ENCODE measurements around the gene PPP2R5A.
"Not testable (repeated sequence)": the region's sequence is repeated elsewhere in the genome, so short reads cannot be mapped to it uniquely, and the experiment has no call there.

PPP2R5A gene

DNA sequence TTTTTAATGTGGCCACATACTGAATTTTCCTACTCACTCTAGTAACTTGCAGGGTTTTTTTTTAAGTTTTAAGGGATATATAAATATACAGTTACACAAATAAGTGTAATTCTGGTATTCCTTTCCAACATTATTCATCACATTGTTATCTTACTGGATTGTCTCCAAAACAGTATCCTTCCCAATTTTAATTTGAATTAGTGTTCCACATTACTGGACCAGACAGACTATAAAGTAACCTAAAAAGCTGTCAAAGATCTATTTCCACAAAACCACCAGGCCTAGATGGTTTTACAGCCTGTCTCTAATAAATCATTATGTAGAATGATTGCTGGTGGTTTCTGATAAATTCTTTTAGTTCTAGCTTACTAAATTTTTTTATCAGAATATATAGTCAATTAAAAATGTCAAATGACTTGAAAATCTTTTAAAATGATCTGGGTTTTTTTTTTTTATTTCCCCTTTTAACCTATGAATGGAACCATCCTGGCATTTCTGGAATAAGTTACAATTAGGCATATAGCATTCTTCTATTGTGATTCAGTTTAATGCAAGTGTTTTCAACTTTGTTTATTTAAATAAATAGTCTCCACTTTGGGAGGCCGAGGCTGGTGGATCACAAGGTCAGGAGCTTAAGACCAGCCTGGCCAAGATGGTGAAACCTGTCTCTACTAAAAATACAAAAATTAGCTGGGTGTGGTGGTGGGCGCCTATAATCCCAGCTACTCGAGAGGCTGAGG is 70.2 kb downstream of the PPP2R5A start:
- DNase-seq (ENCODE audit: low spot score), result no peak

DNA sequence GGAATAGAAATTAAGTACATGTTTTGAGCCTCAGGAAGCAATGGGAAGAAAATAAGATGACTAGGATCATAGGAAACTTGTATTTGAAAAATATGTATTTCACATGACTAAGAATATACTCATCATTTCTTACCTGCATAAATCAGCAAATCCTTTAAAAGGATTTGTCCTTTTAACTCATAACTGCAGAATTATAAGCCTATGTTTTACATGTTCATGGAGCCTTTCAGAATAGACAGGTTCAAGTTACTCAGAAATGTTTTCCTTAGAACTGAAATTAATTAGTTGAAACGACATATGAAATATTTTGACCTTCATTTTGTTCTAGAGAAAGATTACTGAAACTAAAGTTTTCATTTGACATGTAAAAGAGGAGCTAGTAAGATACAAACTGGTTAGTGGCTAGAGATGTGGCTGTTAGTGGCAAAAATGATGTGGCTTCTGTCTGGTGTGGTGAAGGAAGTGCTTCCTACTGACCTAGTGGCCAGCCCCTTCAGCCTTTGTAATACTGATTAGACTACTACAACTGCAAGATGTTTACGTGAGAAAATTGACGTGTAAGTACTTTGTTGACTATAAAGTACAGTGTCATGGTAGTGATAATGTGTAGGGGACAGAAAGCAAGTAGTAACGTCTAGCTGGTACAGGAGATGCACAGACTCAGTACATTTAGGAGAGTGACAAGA is 74.7 kb downstream of the PPP2R5A start:
- no peak for DNase-seq (ENCODE audit: low spot score)

DNA sequence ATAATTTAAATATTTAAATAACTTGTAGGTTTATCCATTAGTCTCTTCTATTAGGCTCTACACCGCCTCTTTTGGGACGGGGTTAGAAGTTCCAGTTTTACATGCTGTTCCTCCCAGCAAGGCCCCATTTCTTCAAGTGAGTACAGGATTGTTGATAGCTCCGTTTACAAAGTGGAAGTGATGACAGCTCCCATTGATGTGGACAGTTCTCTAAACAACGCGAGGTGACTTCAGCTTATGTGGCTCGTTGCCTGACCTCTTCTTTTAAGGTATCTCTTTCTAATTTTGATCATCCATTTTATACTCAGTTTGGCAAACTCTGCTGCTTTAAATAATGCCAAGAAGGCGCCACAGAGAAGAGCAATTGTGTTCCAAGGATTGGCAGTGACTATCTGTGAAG is 79.8 kb downstream of the PPP2R5A start:
- no peak for DNase-seq (ENCODE audit: low spot score)

DNA sequence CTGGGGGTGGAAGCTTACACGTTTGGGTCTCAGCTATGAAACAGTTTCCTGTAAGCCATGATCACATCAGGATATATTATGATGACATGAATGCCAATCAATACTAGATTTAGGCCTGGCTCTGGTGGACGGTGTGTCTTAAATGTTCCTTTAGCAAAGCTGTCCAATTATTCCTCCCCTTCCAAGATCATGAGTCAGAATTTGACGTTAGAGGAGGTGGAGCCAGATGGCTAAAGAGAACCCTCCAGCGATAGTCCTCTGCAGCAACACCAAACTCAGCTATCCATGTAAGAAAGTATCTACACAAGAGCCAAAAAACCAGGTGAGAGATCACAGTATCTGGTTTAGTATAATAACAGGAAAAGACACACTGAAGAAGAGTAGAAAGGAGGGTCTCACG is 81.7 kb downstream of the PPP2R5A start:
- DNase-seq (ENCODE audit: low spot score), result peak; percentile 9

DNA sequence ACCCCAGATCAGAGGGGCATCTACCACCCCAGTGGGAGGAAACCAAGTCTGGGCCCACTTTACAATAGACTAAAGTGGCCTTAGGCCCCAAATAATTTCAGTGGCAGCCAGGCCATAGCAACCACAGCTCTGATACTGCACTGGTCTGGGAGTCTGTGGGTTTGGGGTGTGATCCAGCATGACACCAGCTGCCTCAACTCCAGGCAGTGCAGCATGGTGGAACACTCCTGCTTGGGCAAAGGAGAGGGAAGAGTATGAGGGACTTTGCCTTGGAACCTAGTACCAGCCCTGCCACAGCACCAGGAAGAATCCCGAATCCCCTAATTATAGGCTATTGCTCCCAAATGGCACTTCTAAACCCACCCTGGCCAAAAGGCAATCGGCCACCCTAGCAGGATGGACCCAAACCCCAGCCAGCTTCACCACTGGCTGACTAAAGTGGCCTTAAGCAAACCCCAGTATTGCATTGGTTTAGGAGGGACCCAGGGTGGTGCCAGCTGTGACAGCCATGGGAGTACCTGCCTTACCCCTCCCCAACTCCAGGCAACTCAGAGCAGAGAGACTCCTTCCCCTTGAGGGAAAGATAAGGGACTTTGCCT is 82.4 kb downstream of the PPP2R5A start:
- no peak for DNase-seq (ENCODE audit: low spot score)

DNA sequence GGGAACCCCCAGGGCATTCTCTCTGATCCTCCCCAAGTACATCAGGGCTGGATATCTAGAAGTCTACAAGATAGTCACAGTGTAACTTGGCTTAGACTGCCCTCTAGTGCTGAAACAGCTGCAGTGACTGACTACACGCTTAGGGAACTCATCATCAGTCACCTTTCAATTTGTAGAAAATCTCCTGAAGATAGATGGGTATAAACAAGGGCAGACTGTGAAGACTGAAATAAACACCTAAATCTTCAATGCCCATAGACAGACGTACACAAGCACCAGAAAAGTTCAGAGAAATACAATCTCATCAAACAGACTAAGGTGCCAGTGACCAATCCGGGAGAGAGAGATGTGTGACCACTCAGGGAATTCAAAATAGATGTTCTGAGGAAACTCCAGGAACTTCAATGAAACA is 82.9 kb downstream of the PPP2R5A start:
- DNase-seq (ENCODE audit: low spot score), result peak; percentile 69

- no peak for DNase-seq (ENCODE audit: low spot score)
These were observed 90.8 kb downstream of the PPP2R5A start for GRCh38 chr1:212375986-212376385.

DNA sequence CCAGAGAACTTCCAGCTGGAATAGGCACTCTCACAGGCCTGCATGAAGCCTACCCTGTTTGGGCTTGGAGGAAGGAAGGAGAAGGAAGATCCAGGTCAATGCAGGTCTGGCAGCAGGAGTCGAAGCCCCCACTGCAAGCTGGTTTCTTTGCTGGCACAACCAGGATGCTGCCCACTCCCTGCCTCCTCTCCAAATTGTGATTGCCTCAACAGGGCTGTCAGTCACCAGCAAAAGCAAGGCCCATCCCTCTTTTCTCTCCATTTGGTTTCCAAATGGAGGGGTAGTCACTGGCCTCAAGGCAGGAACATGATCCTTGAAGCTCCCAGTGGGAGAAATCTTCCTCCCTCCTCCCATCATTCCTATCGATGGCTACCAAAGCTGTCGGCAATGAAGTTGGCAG is 92.4 kb downstream of the PPP2R5A start:
- no peak for DNase-seq (ENCODE audit: low spot score)

- DNase-seq (ENCODE audit: low spot score), result no peak
These were observed 94.2 kb downstream of the PPP2R5A start for GRCh38 chr1:212379366-212379765.

DNA sequence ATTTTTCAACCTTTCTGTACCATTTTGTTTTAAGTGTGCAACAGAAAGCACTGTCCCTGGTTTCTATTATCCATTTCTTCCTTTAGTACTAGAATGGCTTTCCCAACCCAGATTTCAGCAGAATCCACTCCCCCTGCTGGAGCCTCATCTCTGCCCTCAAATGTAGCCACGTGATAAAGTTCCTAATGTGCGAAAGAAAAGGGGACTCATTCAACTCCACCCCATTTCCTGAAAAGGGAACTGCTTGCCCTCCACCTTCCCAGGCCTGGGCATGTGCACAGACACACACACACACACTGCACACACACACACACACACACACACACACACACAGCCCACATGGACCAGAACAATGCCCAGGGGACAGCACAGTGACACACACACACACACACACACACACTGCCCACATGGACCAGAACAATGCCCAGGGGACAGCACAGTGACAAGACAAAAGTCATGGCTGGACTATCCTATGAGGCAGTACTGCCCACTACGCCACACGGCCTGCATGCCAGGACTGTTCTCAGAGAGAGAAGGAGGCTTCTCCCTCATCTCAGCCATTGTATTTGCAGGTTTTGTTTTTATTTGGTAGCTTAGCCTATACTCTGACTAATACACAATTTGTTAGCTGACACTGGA is 96.3 kb downstream of the PPP2R5A start:
- no peak for DNase-seq (ENCODE audit: low spot score)

- DNase-seq (ENCODE audit: low spot score), result no peak
These were observed 100.8 kb downstream of the PPP2R5A start for GRCh38 chr1:212386029-212386428.

DNA sequence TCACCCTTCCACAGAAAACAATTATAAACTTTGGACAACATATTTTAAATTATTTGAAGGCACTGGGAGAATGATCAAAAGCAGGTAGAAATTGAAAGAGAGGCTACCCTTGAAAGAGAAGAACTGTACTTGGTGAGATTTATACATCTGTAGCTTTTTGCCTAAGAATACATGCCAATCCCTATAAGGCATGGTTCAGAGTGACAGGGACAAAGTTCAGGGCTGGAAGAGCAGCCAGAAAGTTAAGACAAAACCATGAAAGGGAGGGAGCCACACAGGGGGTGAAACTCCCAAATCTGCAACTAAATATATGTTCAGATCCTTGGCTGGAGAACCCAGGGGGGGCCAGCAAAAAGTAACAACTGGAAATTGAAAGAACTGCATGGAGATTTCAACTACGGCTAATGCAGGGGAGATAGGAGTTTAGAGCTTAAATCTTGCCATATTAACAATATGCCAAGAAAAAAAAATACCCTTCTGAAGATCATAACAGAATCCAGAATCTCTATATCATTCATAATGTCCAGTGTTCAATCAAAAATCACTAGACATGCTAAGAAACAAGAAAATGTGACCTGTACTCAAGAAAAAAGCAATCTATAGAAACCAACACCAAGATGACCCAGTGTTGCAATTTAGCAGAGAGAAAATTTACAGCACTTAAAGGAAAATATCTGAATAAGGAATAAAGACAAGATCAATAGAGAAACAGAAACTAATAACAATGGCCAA is 103.9 kb downstream of the PPP2R5A start:
- no peak for DNase-seq (ENCODE audit: low spot score)

GRCh38 chr1:212395678-212396437 is 110.6 kb downstream of the PPP2R5A start:
- DNase-seq (ENCODE audit: low spot score), result not testable (repeated sequence)

DNA sequence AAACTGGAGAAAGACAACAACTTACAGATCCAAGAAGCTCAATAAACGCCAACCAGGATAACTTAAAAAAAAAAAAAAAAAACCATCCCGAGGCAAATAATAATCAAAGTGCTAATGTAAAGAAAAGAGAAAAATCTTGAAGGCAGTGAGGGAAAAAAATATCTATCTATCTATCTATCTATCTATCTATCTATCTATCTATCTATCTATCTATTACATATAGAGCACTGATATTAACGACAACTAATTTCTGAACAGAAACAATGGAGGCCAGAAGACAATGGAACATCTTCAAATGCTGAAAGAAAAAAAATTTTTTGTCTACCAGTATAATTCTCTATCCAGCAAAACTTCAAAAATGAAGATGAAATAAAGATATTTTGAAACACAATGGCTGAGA is 111.4 kb downstream of the PPP2R5A start:
- no peak for DNase-seq (ENCODE audit: low spot score)

GRCh38 chr1:212397171-212397570 is 112.0 kb downstream of the PPP2R5A start:
- no peak for DNase-seq (ENCODE audit: low spot score)

DNA sequence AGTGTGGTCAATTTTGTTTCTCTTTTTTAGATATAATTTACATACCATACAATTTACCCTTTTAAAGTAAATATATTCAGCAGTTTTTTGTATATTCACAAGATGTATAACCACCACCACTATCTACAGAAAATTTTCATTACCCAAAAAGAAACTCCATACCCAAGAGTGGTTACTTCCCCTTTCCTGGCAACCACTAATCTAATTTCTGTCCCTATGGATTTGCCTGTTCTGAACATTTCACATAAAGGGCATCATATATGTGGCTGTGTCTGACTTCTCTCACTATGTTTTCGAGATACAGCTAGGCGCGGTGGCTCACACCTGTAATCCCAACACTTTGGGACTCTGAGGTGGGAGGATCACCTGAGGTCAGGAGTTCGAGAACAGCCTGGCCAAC is 115.8 kb downstream of the PPP2R5A start:
- no peak for DNase-seq (ENCODE audit: low spot score)

DNA sequence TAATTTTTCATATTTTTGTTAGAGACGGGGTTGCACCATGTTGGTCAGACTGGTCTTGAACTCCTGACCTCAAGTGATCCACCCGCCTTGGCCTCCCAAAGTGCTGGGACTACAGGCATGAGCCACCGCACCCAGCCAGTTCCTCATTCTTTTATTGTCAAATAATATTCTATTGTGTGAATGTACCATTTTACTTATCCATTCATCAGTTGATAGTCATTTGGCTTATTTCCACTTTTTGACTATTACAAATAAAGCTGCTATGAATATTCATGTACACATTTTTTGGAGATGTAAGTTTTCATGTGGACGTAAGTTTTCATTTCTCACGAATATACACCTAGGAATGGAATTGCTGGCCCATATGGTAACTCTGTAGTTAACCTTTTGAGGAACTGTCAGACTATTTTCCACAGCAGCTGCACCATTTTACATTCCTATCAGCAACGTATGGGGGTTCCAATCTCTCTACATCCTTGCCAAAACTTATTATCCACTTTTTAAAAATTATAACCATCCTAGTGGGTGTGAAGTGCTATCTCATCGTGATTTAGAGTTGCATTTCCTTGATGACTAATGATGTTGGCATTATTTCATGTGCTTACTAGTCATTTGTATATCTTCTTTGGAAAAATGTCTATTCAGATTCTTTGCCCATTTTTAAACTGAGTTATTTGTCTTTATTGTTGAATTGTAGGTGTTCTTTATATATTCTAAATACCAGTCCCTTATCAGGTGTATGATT is 116.8 kb downstream of the PPP2R5A start:
- peak; percentile 58 for DNase-seq (ENCODE audit: low spot score)

GRCh38 chr1:212402666-212403321 is 117.6 kb downstream of the PPP2R5A start:
- DNase-seq (ENCODE audit: low spot score), result peak; percentile 22

DNA sequence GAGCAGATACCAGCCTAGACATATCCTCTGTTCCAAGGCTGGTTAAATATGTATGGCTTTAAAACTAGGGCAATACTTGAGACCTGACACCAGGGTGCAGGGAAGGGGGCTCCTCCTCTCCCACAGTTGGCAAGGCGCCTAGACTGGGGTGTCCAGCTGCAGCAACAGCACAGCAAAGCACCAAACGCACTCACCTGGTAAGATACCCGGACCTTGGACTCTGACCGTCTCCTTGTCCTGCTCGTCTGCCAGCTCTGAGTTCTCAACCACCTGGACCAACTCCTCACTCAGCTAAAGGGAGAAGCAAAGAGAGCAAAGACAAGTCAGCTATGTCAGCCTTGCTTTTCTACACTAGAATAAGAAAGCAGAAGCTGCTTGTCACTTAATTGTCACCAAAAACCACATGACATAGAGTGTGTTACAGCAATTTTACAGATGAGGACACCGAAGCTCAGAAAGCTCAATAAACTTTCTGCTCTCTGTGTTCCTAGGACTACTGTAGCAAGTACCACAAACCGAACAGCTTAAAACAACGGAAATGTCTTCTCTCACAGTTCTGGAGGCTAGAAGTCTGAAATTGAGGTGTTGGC is 125.1 kb downstream of the PPP2R5A start:
- no peak for DNase-seq (ENCODE audit: low spot score)

All from kidney tubule cell (primary cell).